HCT116 (cell line): ENCODE results near the gene SLC46A1.
"Not testable (repeated sequence)": the region's sequence is repeated elsewhere in the genome, so short reads cannot be mapped to it uniquely, and the experiment has no call there.

Experiments used
- CBX3 ChIP-seq: IDR thresholded peaks from 2 replicates; pipeline ENCODE4 v1.6.1; 2012; ENCODE audit warnings: low read depth
- CEBPB ChIP-seq: IDR thresholded peaks from 2 replicates; pipeline ENCODE4 v1.6.1; 2012; ENCODE audit warnings: low read depth
- EZH2 ChIP-seq: fragments of 200-600 bp; sonication (generic); IDR thresholded peaks from 2 replicates; pipeline ENCODE4 v1.6.1; 2017; ENCODE audit warnings: antibody characterized with exemption, mixed run types
- EZH2phosphoT487 ChIP-seq: fragments of 200-600 bp; IDR thresholded peaks from 2 replicates; pipeline ENCODE4 v1.6.1; 2018; ENCODE audit warnings: antibody characterized with exemption, borderline replicate concordance
- POLR2A ChIP-seq: IDR thresholded peaks from 2 replicates; pipeline ENCODE4 v1.7.0; 2011; ENCODE audit warnings: borderline replicate concordance; ENCODE audit not compliant: insufficient read depth, insufficient read length; ENCODE audit errors: extremely low read depth
- POLR2AphosphoS5 ChIP-seq: IDR thresholded peaks from 2 replicates; pipeline ENCODE4 v1.6.1; 2011; ENCODE audit warnings: mild to moderate bottlenecking, low read depth, low read length, moderate library complexity
- SP1 ChIP-seq: IDR thresholded peaks from 2 replicates; pipeline ENCODE4 v1.6.1; 2012; ENCODE audit warnings: low read depth
- SRF ChIP-seq: IDR thresholded peaks from 2 replicates; pipeline ENCODE4 v1.6.1; 2012; ENCODE audit warnings: low read depth
- YY1 ChIP-seq: IDR thresholded peaks from 2 replicates; pipeline ENCODE4 v1.6.1; 2011; ENCODE audit warnings: low read length, low read depth, moderate library complexity, mild to moderate bottlenecking; ENCODE audit not compliant: insufficient replicate concordance; ENCODE audit errors: extremely low read depth
- ZFX ChIP-seq: fragments of 450-650 bp; IDR thresholded peaks from 2 replicates; pipeline ENCODE4 v1.6.1; 2017
- TF ChIP-seq, protein P1 (sequence below), 3 experiments: fragments of 200-600 bp in 1 of 3; sonication (generic) in 1 of 3; IDR thresholded peaks in 2 of 3; conservative IDR thresholded peaks in 1 of 3; 2 replicates each; pipeline ENCODE4 v1.5.1; 2012 to 2017; ENCODE audit warnings: low read depth in 2 of 3, low read length in 2 of 3, antibody characterized with exemption in 1 of 3, borderline replicate concordance in 1 of 3, control low read depth in 1 of 3, mild to moderate bottlenecking in 1 of 3, mixed read lengths in 1 of 3, mixed run types in 1 of 3, moderate library complexity in 1 of 3; ENCODE audit not compliant: insufficient read depth in 1 of 3
- TF ChIP-seq, protein P2 (sequence below): IDR thresholded peaks from 2 replicates; pipeline ENCODE4 v1.6.1; 2012

- TF ChIP-seq, protein P1, sequence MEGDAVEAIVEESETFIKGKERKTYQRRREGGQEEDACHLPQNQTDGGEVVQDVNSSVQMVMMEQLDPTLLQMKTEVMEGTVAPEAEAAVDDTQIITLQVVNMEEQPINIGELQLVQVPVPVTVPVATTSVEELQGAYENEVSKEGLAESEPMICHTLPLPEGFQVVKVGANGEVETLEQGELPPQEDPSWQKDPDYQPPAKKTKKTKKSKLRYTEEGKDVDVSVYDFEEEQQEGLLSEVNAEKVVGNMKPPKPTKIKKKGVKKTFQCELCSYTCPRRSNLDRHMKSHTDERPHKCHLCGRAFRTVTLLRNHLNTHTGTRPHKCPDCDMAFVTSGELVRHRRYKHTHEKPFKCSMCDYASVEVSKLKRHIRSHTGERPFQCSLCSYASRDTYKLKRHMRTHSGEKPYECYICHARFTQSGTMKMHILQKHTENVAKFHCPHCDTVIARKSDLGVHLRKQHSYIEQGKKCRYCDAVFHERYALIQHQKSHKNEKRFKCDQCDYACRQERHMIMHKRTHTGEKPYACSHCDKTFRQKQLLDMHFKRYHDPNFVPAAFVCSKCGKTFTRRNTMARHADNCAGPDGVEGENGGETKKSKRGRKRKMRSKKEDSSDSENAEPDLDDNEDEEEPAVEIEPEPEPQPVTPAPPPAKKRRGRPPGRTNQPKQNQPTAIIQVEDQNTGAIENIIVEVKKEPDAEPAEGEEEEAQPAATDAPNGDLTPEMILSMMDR (IDR thresholded peaks at IDR 0.05 in 2 of 3, conservative IDR thresholded peaks at IDR 0.05 in 1 of 3; ENCODE audit: borderline replicate concordance in 1 of 3, insufficient read depth in 1 of 3, low read depth in 2 of 3, low read length in 2 of 3): not testable (repeated sequence)
- not testable (repeated sequence) for TF ChIP-seq CEBPB, POLR2A, EZH2, EZH2phosphoT487, POLR2AphosphoS5, CBX3, YY1, SRF, ZFX, SP1
- TF ChIP-seq, protein P2, sequence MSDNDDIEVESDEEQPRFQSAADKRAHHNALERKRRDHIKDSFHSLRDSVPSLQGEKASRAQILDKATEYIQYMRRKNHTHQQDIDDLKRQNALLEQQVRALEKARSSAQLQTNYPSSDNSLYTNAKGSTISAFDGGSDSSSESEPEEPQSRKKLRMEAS: not testable (repeated sequence)
Measured at GRCh38 chr17:28427982-28428381, 22.0 kb upstream of the SLC46A1 start.
